Stimulated activated CD8-positive, alpha-beta memory T cell treated with anti-CD3 and anti-CD28 coated beads, Interleukin-2, amount 100 ng/mL, for 1 hour (primary cell): Measurements from ENCODE around the gene C17orf50.
A peak's percentile ranks its signal among the peaks of the same experiment; 100 is the strongest.

ENCODE experiments used
- DNase-seq, 2 donors: peaks; one replicate each; pipeline ENCODE4 v3.0.0-alpha.2; 2020; ENCODE audit warnings: low read depth in 2 of 2

Gene C17orf50

DNA sequence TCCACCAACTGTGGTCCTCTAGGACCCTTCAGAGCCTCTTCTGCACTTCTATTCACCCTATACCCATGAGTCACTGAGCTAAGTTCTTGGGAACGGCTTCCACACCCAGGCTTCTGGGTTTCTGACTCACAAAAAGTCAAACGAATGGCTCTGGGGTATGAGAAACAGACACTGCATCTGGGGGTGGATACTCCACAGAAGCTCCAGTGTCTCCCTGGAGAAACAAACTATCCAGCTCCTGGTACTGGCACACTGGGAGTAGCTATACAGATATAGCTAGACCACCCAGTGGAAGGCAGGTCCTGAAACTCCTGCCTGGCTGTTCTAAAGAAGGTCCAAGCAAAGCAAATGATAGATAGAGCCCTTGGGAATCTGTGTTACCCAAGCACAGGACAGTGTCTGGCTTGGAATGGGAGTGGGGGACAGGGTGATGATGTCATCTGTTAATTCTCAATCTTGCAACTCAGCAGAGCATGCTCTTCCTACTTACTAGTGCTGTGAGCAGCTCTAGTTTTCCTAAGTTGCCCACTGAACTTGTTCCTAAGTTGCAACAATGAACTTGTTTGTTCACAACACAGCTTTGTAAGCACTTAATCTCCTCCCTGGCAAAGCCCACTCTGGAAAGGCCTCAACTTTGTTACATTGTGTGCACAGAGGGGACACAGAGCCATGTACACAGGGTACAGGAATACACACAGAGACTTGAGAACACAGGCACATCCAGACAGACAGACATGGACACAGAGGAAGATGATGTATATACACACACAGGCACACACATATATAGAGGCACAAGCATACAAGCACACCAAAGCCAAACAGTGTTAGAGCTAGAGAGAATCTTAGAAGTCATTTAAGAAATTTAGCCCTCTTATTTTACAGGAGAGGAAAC, 28.0 kb downstream of the C17orf50 start:
- no peak for DNase-seq

DNA sequence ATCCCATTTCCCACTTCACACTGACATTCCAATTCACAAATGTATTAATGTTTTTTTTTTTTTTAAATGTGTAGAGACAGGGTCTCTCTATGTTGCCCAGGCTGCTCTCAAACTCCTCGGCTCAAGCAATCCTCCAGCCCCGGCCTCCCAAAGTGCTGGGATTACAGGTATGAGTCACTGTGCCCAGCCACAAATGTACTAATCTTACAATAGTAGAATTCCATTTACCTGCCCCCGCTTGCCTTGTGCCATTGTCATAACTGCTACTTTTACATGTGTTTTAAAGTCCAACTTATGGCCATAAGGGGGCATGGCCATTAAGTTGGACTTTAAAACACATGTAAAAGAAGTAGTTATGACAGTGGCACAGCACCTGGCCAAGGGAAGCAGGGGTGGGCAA, 30.2 kb downstream of the C17orf50 start:
- no peak for DNase-seq

DNA sequence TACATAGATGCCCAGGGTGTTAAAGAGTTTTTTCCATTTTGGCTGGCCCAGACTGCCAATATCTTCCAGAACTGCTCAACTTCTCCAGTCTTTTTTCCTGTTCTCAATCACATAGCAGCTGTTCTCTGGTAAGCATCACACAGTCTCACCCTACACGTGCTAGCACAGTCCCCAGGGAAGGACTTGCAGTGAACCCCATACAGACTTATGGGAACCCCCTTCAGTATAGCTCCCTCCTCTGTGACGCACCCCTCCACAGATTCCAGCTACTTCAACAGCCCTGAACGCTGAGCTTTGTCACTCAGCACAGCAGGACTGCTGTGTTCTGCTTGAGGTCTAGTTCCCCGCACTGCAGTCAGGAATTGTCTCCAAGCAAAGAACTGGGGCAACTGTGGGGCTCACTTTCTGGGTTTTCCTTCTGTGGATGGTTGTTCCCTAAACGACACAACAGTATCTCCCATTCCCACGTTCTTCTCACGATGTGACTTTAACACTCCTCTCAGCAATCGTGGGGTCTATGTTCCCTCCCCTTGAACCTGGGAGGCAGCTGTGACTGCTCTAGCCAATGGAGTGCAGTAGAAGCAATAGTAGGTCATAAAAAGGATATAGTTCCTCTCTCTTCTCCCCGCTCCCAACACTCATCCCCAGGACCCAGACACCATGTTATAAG, 31.1 kb downstream of the C17orf50 start:
- no peak for DNase-seq

DNA sequence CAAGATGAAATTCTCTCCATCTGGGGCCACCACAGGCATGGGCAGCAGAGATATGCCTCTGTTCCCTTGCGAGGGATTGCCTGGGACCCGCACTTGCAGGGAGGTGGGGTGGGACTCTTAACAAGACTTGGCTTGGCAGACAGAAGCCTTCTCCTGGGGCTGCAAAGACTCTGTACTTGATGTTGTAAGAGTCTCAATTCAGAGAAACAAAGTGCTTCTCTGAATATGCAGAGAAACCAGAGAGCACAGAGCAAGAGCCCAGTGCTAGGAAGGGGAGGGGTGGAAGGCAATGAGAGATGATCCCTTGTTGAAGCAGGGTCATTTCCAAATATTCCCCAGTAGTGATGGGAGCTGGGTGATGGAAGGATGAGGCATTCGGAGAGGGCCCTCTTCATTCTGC, 32.6 kb downstream of the C17orf50 start:
- no peak for DNase-seq

DNA sequence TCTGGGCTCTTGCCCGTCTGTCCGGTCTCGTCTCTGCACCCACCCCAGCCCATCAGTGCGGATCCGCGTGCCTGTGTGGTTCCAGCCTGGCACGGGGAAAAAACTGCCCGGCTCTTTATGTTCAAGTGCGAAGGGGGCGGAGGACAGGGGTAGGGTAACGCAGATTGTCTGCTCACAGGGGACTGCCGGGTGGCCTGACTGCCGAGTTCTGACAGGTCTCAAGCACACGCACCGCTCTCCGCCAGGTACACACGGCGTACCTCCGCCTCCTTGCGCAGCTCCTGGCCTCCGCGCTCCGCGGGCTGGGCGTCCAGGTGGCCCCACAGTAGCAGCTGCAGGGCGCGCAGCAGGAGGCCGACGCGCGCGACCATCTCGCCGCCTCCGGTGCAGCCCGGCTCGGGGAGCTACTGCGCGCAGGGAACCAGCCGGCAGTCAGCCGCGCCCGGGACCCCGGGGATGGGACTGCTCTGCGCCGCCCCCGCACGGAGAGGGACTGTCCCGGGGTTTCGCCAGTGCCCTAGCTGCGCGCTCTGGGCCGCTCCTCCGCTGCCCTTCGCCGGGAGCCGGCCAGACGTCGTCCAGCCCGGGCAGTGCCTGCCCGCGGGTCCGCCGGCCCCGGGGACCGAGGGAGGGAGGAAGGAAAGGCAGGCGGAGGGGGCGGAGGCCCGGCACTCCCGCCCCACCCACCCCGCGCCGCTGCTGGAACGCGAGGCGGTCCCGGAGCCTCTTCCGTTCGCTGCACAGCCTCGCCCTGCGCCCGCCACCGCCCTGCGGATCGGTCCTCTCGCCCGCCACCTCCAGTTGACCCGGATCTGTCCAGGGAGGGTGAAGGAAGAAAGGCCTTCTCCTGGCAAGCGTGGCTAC, 34.6 kb downstream of the C17orf50 start, which contains the start of gene MMP28:
TSS of gene MMP28 (minus strand) at position 635 of the 864 bp plus-strand sequence. CDS start at position 371, 264 bp downstream.
- no peak for DNase-seq

DNA sequence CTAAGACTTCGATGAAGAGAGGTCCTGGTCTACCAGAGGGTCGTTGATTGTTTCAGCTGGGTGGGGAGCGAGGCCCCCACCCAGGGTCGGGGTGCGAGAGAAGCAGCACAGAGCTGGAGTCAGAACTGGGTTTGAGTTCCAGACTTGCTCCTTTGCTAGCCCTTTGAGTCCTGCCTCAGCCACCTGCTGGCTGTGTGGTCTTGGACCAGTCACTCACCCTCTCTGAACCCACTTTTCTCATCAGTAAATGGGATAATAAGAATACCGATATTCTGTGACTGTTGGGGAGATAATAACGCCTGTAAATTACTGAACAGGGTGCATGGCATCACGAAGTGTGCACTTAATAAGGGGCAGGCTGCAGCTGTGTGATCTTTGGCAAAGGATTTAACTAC, 35.2 kb downstream of the C17orf50 start:
- no peak for DNase-seq

DNA sequence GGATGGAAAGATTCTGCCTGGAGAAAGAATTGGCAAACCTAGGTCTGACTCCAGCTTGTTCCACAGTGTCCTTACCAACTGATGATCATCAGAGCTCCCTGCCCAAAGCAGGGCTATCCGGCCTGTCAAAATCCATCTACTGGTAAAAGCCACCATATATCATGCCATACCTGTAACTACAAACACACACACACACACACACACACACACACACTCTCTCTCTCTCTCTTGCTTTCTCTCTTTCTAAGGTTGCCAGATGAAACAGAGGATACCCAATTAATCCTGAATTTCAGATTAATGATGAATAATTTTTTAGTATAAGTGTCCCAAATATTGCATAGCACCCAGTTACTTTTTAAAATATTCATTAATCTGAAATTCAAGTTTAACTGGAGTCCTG, 36.3 kb downstream of the C17orf50 start:
- DNase-seq, result no peak

DNA sequence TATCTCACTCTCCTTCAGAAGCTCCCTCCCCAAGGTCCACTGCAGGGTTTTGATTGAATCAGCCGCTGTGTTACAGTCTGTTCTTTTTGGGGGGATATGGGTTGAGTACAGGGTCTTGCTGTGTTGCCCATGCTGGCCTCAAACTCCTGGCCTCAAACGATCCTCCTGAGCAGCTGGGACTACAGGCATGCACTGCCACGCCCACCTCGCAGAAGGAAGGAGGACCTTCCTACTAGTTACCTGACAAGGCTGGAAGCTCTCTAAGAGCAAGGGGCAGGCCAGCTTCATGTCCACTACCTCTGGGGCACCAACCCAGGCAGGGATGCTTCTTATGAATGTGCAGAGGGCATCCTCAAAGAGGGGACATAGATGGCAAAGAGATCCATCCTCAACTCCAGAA, 36.7 kb downstream of the C17orf50 start:
- DNase-seq, result no peak

DNA sequence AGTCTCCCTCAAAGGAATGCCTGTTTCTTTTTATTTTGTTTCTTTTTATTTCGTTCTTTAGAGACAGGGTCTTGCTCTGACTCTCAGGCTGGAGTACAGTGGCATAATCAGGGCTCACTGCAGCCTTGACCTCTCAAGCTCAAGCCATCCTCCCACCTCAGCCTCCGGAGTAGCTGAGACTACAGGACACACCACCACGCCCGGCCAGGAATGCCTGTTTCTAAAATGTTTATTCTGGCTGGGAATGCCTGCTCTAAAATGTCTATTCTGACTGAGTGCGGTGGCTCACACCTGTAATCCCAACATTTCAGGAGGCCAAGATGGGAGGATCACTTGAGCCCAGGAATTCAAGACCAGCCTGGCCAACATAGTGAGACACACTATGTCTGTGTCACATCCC, 37.2 kb downstream of the C17orf50 start:
- no peak for DNase-seq

DNA sequence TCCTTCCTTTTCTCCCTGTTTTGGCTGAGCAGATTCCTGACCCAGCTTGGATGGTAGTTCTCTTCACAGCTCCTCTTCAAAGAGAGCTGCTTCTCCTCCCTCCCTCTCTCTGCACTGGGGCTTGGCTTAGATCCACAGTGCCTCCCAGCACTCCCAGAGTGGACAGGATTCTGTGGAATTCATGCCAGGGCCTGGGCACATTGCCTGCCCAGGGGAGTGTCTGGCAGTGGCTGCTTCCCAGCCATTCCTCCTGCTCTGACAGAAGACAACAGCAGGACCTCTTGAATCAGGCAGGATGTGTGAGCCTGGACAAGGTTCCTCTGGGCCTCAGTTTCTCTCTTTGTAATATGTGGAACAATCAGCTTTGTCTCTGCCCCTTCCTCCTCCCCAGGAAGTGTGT, 39.3 kb downstream of the C17orf50 start:
- DNase-seq, result no peak

DNA sequence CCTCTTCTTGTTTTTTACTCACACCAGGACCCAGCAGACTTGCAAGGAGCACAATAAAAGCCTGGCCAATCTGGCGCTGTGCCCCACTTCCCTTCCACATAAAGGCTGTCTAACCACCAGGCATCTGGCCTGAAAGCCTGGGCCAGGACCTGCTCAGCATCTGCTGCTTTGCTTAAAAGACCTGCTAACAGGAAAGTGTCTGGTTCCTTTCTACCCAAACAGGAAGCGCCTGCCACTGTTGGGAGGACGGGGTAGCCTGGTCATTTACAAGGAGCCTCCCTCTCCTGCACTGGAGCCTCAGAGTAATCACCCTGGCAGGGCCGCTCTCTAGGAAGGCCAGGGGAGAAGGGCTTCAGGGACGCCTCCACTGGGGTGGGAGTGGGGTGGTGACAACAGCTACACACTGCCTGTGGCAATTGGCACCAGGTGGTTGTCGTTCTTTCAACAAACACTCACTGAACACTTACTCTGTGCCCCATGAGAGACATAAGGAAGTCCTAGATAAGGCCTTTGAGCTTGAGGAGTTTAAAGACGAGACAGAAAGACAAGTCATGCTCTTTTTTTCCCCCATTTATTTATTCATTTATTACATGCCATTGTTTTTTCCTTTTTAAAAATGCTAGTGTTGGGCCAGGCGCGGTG, 41.0 kb downstream of the C17orf50 start:
- no peak for DNase-seq

DNA sequence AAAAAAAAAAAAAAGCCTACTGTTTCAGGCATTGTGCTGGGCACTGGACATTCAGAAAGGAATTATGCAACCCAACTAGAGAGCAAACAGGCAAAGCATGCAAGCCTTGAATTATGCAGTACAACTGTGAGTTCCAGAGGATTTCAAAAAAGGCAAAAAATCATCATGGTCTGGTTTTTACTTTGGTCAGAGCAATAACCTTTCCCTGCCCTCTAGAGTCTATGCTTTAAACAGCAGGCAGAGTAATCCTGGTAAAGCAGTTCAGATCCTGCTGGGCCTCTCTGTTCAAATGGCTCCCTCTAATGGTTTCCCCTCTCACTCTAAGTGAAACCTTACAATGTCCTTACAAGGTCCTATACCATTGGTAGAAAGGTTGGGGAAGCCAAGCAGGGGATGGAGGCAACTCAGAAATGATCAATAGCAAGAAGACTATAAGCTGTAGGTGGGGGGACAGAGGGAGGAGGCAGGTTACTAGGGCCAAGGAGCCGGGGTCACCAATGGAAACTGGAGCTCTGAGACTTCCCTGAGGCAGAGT, 44.0 kb downstream of the C17orf50 start:
- no peak for DNase-seq

DNA sequence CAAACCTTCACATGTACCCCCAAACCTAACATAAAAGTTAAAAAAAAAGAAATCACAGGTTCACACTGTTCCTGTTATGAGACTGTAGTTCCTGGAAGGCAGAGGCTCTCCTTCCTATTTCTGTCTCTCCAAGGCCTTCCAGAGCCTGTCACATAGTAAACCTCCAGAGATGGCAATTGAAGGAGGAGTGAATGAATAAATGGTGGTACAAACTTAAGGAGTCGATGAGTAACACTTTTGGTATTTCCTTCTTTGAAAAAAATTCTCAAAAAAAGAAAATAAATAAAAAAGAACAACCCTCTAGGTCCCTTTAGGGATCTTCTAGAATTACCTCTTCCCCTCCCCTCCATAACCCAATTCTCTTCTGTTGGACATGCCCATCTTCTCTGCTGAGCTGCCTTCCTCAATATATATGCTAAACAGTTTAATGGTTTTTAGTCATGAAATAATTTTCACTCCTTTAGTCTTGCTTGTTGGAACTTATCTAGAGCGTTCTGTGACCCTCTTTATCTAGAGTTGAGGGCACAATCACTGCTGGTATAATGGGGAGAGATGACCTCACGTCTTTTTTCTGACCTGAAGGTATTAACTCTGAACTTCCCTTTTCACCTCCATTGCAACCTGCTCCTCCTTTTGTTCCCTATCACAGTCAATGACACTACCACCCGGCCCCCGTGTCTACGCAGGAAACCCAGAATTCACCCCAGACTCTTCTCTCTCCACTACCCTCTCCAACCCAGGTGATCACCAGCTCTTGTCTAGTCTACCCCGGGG, 46.9 kb downstream of the C17orf50 start:
- no peak for DNase-seq

DNA sequence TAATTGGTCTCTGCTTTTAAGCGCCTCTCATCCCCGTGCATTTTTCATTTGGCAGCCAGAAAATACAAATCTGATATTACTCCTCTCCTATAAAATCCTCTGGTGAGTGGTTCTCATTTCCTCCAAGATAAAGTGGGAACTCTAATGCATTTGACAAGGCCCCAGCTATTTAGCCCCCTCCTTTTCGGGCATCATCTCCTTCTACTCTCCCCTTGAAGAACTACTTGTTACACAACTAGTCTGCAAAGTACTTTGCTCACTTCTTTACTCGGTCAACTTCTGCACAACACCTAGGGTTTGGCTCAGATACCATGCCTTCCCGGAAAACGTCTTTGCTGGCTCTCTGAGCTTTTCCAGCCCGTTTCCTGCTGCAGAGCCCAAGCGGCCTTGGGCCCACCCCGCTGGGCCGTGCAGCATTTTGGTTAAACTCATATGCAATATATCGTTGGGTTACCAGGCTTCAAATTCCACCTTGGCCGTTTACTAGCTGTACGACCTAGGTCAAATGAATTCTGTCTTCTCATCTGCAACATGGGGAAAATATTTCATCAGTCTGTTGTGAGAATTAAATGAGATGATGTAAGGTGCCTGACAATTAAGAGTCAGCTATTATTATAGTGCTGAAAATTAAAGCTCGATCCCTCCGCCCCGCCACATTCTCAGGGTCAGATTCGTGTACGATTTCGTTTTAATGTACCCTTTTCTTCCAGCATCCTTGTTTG, 47.7 kb downstream of the C17orf50 start:
- DNase-seq, result no peak

DNA sequence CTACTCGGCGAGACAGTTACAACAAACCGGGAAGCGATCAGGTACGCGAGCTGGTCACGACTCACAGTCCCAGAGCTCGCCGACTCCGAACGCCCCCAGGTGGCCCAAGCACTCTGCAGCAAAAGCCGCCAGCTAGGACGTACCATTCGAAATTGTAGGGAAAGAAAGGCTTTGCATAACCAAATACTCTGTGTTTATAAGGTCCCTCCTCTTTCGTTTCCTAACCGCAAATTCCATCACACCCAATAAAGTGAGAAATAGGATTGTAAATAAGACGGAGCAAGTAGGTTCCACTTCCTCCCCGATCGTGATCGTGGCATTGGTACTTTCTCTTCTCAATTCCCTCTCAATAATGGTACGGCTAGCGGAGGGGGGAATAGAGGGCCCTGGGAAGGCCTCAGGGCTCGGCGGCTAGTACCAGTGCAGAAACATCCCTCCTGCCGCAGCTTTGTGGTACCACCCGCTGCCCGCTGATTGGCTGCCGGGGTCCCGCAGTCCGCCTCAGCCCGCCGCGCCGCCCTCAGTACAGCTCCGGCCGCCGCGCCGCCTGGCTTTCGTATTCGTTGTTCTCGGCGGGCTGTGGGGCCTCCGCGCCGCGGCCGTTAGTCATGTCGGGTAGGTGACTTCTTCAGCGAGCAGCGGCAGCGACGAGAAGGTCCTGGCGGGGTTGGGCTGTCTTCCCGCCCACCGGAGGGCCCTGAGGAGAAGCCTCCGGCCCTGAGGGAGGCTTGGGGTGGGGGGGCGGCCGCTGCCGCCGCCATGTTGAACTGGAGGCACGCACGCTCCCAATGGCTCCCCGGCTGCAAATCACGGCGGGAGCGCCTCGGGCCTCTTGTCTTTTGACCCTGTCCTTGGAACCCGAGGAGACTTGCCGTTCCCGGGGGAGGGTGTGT, 48.5 kb downstream of the C17orf50 start, which contains the start of gene TAF15:
TSS of gene TAF15 (plus strand) at position 523 of the 893 bp plus-strand sequence. CDS start at position 609, 86 bp downstream.
- peak; percentile 88 to 90 for DNase-seq

DNA sequence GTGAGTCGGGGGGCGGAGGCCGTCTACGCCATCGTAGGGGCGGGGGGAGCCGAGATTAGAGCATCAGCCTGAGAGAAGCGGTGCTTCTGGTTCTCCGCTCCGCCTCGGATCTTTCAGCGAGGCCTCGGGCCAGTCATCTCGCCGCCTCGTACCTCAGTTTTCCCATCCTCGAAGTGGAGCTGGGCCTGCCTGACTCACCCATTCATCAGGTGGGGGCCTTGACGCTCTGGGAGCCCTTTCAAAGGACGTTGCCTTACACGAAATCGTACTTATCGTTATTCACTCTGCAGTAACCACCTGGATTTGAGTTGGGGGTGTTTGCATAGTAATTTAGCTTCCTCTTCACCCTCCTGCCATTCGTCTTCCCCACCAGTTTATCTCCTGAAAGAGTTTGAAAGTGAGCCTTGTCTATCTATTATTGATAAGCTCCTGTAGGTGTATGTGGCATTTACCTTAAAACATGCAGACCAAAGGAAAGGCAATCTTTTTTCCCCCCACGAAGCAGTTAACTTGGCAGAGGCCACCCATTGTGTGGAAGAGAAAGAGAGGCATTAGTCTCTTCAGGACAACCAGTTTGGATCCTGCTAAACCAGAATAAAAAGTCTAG, 49.3 kb downstream of the C17orf50 start:
- no peak for DNase-seq

DNA sequence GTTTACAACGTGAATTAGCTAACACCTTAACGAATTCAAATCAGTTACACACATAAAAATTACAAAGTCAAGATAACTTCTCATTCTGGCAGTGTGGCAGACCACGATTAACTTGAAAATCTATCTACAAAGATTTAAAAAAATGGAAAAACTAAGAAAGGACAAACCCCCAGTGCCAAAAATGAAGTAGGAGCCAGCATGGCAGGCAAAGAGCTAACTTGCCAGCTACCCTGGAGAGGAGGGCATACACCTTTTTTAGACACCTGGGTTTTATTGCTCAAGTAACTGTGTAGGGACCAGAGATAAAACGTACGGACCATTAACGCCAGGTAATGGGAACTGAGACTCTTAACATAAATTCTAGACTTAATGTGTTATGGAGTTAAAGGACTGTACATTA, 51.1 kb downstream of the C17orf50 start:
- DNase-seq, result no peak

DNA sequence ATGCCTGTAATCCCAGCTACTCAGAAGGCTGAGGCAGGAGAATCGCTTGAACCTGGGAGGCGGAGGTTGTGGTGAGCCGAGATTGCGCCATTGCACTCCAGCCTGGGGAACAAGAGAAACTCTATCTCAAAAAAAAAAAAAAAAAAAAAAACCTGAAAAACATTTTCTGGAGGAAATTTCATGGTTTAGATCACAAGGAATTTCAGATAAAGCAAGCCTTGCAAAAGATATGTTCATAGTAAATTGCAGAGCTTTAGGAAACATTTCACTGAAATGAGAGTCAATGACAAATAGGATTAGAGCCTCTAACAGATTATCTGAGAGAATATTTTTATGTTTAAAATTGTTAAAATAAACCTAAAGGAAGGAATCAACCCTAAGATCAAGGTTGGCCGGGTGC, 51.8 kb downstream of the C17orf50 start:
- no peak for DNase-seq
